ENCODE measurements around the gene DENND2D. TPM values are rescaled to one million over a fixed set of nuclear protein-coding genes. Genes with fewer than 3 reads are reported as not detected.
A peak's percentile ranks its signal among the peaks of the same experiment; 100 is the strongest.

The DENND2D gene
- total and polyA plus RNA-seq, 9 of the 15 experiments (the other 6 are each of a cell fraction or from before 2014, with no cell fraction given) = 0.08 to 0.44 (median 0.13) TPM; not detected in 6

GRCh38 chr1:111214074-111214801 lies 13.8 kb upstream of the DENND2D start (continued):
- peak; percentile 48 for TF ChIP-seq VEZF1 (CRISPR knock-in tag; IDR thresholded peaks at IDR 0.05)
- no peak for TF ChIP-seq TCF15 (CRISPR knock-in tag; IDR thresholded peaks at IDR 0.05)
- no peak for TF ChIP-seq MXI1 (IDR thresholded peaks at IDR 0.05; ENCODE audit: low read depth, low read length)
- no peak for TF ChIP-seq POLR2H (tag; IDR thresholded peaks at IDR 0.05; ENCODE audit: low read depth)
- no peak for TF ChIP-seq HDAC2 (IDR thresholded peaks at IDR 0.05)
- no peak for TF ChIP-seq KDM4B (IDR thresholded peaks at IDR 0.05; ENCODE audit: borderline replicate concordance in 2 of 2, low read depth in 1 of 2)
- TF ChIP-seq BMI1 (IDR thresholded peaks at IDR 0.05; ENCODE audit: low read length) = no peak
- TF ChIP-seq THRA (IDR thresholded peaks at IDR 0.05) = no peak
- peak; percentile 65 for TF ChIP-seq TCF3 (CRISPR knock-in tag; IDR thresholded peaks at IDR 0.05)
- TF ChIP-seq HDAC3 (IDR thresholded peaks at IDR 0.05; ENCODE audit: borderline replicate concordance, partially characterized antibody) = no peak
- peak; percentile 62 for TF ChIP-seq CBFA2T3 (IDR thresholded peaks at IDR 0.05)
- TF ChIP-seq NR0B1 (IDR thresholded peaks at IDR 0.05; ENCODE audit: partially characterized antibody) = no peak
- peak; percentile 11; the same call in 1 of the 2 replicates for TF ChIP-seq TAL1 (IDR thresholded peaks at IDR 0.05)

Data from K562 (cell line).